ENCODE measurements around the gene ACBD6.

GRCh38 chr1:180253585-180254495 lies 248.5 kb downstream of the ACBD6 start:
- TF ChIP-seq ZBTB33 (IDR thresholded peaks at IDR 0.05), result no peak
- TF ChIP-seq CTCF (IDR thresholded peaks at IDR 0.05; ENCODE audit: low read depth, low read length, missing input control), result no peak
- TF ChIP-seq RAD21 (IDR thresholded peaks at IDR 0.05), result no peak
- TF ChIP-seq GABPA (IDR thresholded peaks at IDR 0.05 in 1 of 2, conservative IDR thresholded peaks at IDR 0.05 in 1 of 2), result no peak

Data from liver (tissue), 3 donors.